ENCODE data around the gene ANKRD49.

- TF ChIP-seq REST (IDR thresholded peaks at IDR 0.05; ENCODE audit: low read depth), result no peak
- no peak for TF ChIP-seq EGR1 (IDR thresholded peaks at IDR 0.05)
Measured at GRCh38 chr11:94544646-94545263, 51.0 kb downstream of the ANKRD49 start.
